Stomach (tissue), 19 donors: ENCODE data around the gene DZIP1. TPM values are rescaled to one million over a fixed set of nuclear protein-coding genes. Genes with fewer than 3 reads are reported as not detected.
"Not testable (repeated sequence)": the region's sequence is repeated elsewhere in the genome, so short reads cannot be mapped to it uniquely, and the experiment has no call there.

Experiments
- DNase-seq, 2 donors: peaks; one replicate each; pipeline versions ENCODE4 v3.0.0 to v3.0.0-alpha.2; 2013 to 2019
- H3K27ac ChIP-seq, 5 donors: fragments of 200-600 bp in 4 of 5; sonication (generic) in 4 of 5; one replicate each; pipeline ENCODE4 v1.5.1; 2013 to 2019; ENCODE audit warnings: mild to moderate bottlenecking in 1 of 5, moderate library complexity in 1 of 5
- H3K27me3 ChIP-seq, 3 donors: fragments of 200-600 bp; sonication (generic); one replicate each; pipeline ENCODE4 v1.5.1; 2017 to 2019; ENCODE audit warnings: mixed run types in 1 of 3
- H3K36me3 ChIP-seq, 4 donors: fragments of 200-600 bp; sonication (generic); 1 replicate in 3 of 4; 2 replicates in 1 of 4; pipeline ENCODE4 v1.5.1; 2016 to 2019
- H3K4me1 ChIP-seq, 4 donors: fragments of 200-600 bp; sonication (generic); one replicate each; pipeline ENCODE4 v1.5.1; 2016 to 2019
- H3K4me3 ChIP-seq, 4 donors: fragments of 200-600 bp; sonication (generic) in 3 of 4; one replicate each; pipeline ENCODE4 v1.5.1; 2016 to 2019; ENCODE audit warnings: mild to moderate bottlenecking in 1 of 4
- H3K9me3 ChIP-seq, 4 donors: fragments of 200-600 bp; sonication (generic); one replicate each; pipeline ENCODE4 v1.5.1; 2016 to 2019
- CTCF ChIP-seq, 7 experiments: fragments of 450-650 bp in 4 of 7; fragments of 200-600 bp in 3 of 7; sonication (generic) in 3 of 7; IDR thresholded peaks; one replicate each; pipeline ENCODE4 v1.5.1; 2016 to 2019; ENCODE audit warnings: antibody characterized with exemption in 7 of 7, control low read depth in 2 of 7, mild to moderate bottlenecking in 1 of 7
- EP300 ChIP-seq: sonication (generic); formaldehyde crosslinking; IDR thresholded peaks from one replicate; pipeline ENCODE4 v1.6.1; 2017; ENCODE audit warnings: antibody characterized with exemption
- POLR2A ChIP-seq, 4 donors: fragments of 450-650 bp; IDR thresholded peaks; one replicate each; pipeline ENCODE4 v1.6.1; 2016; ENCODE audit warnings: antibody characterized with exemption in 4 of 4, control low read depth in 2 of 4, mild to moderate bottlenecking in 1 of 4, moderate library complexity in 1 of 4
- POLR2AphosphoS5 ChIP-seq, 3 donors: sonication (generic); formaldehyde crosslinking; IDR thresholded peaks; one replicate each; pipeline ENCODE4 v1.6.1; 2016; ENCODE audit warnings: antibody characterized with exemption in 3 of 3
- WGBS, 5 donors: extraction: QIAGEN DNeasy Blood & Tissue Kit in 3 of 5; methylation state at CpG; one replicate each; pipeline versions ENCODE4 v1.1.5 to v1.1.7; 2013 to 2018; 5-methylcytosine and 5-hydroxymethylcytosine counted together
- intact Hi-C: fragments of 100-400 bp; cut with DNase I; formaldehyde crosslinking; loops from one replicate; pipeline ENCODE4 v1.15.1; 2023; ENCODE audit warnings: low total_unique reads
- long read RNA-seq, 10 donors: transcript quantifications; one replicate each; lab custom pipeline, GENCODE V29; 2026
- polyA plus RNA-seq, 3 donors: library from polyadenylated mRNA; stranded (reverse); fragments of 200-250 nt; gene quantifications; one replicate each; pipeline ENCODE4 v1.2.3, GENCODE V29; 2013
- total RNA-seq, 5 donors: library from RNA; depleted of rRNA; stranded (reverse); fragments of >200 nt; gene quantifications; one replicate each; pipeline versions ENCODE4 v1.1.0 to v1.2.3, GENCODE V29; 2014 to 2016
- donor health status: healthy with polysubstance abuse.
- donor health status: Bipolar disorder and iron deficiency.
- donor health status: healthy.

Gene DZIP1
- total RNA-seq (10 to 100 TPM; 12.2 to 25.2 (median 19.2) TPM), polyA plus RNA-seq (10 to 100 TPM in 2 of 3 donors, 1 to 10 TPM in 1; 4.7 to 18.2 (median 12.9) TPM)
- long read RNA-seq, donor 1, partial matches to known transcripts, result 0 of 1 reads
- long read RNA-seq, donor 1, other reads (novel, unspliced or antisense), result 0 of 1 reads
- long read RNA-seq, donor 2, partial matches to known transcripts, result 5 of 5 reads
- long read RNA-seq, donor 2, other reads (novel, unspliced or antisense), result 0 of 5 reads
- long read RNA-seq, donor 3, result 0 reads
- long read RNA-seq, donor 4, result 0 reads
- long read RNA-seq, donor 5, partial matches to known transcripts, result 20 of 22 reads
- long read RNA-seq, donor 5, other reads (novel, unspliced or antisense), result 0 of 22 reads
- long read RNA-seq, donor 6, partial matches to known transcripts, result 24 of 25 reads
- long read RNA-seq, donor 6, other reads (novel, unspliced or antisense), result 0 of 25 reads
- long read RNA-seq, donor 7, partial matches to known transcripts, result 0 of 2 reads
- long read RNA-seq, donor 7, other reads (novel, unspliced or antisense), result 0 of 2 reads
- long read RNA-seq, donor 8, result 0 reads
- long read RNA-seq, donor 9, partial matches to known transcripts, result 24 of 28 reads
- long read RNA-seq, donor 9, other reads (novel, unspliced or antisense), result 0 of 28 reads
- long read RNA-seq, donor 10, partial matches to known transcripts, result 0 of 1 reads
- long read RNA-seq, donor 10, other reads (novel, unspliced or antisense), result 0 of 1 reads

GRCh38 chr13:95644601-95645052, at the start of gene DZIP1:
Gene DZIP1, minus strand, starts transcription at chr13:95644706. Its CDS starts 2,677 bp downstream, at chr13:95642029.
- Histone ChIP-seq H3K4me1 (peaks cover 27 to 43% (median 34%) of the 10 kb centered on the region in 4 donors), H3K36me3 (no peaks in the 10 kb centered on the region), H3K27ac (peak within 1 kb of the TSS; percentile 23 to 84 (median 77)), H3K9me3 (no peaks in the 10 kb centered on the region), H3K27me3 (peaks cover 0 to 55% (median 32%) of the 10 kb centered on the region in 3 donors), H3K4me3 (peak within 1 kb of the TSS; percentile 57 to 81 (median 66))
- peak; percentile 41 to 93 for DNase-seq
- 2 to 19% (median 3%) methylated on average over 17 to 30 of the region's 30 CpGs for WGBS, 5 donors
- intact Hi-C loops, result no loop called here
- peak in 2 of 3 donors; percentile 45 to 56 for TF ChIP-seq POLR2AphosphoS5 (IDR thresholded peaks at IDR 0.05)
- no peak for TF ChIP-seq CTCF (IDR thresholded peaks at IDR 0.05)

DNA sequence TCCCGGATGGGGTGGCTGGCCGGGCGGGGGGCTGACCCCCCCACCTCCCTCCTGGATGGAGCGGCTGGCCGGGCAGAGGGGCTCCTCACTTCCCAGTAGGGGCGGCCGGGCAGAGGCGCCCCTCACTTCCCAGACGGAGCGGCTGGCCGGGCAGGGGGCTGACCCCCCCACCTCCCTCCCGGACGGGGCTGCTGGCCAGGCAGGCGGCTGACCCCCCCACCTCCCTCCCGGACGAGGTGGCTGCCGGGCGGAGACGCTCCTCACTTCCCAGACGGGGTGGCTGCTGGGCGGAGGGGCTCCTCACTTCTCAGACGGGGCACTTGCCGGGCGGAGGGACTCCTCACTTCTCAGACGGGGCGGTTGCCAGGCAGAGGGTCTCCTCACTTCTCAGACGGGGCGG, 46.5 kb upstream of the DZIP1 start:
- intact Hi-C loops, H3K9me3 ChIP-seq, DNase-seq, H3K27ac ChIP-seq, H3K36me3 ChIP-seq, H3K4me3 ChIP-seq, H3K27me3 ChIP-seq: not testable (repeated sequence)
- WGBS, 5 donors, result 94 to 98% (median 96%) methylated on average over 13 to 28 of the region's 28 CpGs; no CpG with 5 or more reads in 1 of the 5 donors
- H3K4me1 ChIP-seq, result peaks cover 0 to 13% (median 4%) of the 10 kb centered on the region in 4 donors

DNA sequence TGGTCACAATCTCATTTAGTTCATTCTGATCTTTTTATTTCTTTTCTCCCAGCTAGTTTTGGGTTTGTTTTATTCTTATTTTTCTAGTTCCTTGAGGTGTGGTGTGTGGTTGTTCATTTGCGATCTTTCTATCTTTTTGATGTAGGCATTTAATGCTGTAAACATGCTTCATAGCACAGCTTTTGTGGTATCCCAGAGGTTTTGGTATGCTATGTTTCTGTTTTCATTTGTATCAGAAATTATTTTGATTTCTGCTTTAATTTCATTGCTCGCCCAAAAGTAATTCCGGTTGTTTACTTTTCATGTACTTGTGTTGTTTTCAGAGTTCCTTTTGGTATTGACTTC, 45.0 kb upstream of the DZIP1 start:
- intact Hi-C loops, result no loop called here
- 79 to 93% (median 85%) methylated on average over 3 of the region's 3 CpGs for WGBS, 5 donors
- Histone ChIP-seq H3K4me1 (peaks cover 0 to 24% (median 10%) of the 10 kb centered on the region in 4 donors), H3K9me3 (no peaks in the 10 kb centered on the region), H3K27ac (no peak overlapping the region), H3K27me3 (no peaks in the 10 kb centered on the region), H3K36me3 (no peaks in the 10 kb centered on the region), H3K4me3 (no peak overlapping the region)
- no peak for DNase-seq
- TF ChIP-seq EP300 (no peak), POLR2A (IDR thresholded peaks at IDR 0.05) (no peak), CTCF (IDR thresholded peaks at IDR 0.05) (no peak), POLR2AphosphoS5 (IDR thresholded peaks at IDR 0.05) (no peak)

DNA sequence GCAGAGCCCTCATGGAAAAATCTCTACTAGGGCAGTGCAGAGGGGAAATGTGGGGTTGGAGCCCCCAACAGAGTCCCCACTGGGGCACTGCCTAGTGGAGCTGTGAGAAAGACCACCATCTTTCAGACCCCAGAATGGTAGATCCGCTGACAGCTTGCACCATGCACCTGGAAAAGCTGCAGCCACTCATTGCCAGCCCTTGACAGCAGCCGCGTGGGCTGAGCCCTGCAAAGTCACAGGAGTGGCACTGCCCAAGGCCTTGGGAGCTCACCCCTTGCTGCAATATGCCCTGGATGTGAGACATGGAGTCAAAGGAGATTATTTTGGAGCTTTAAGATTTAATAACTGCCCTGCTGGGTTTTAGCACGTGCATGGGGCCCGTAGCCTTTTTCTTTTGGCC, 40.5 kb upstream of the DZIP1 start:
- peaks cover 11 to 69% (median 42%) of the 10 kb centered on the region in 4 donors for H3K4me1 ChIP-seq
- H3K27me3 ChIP-seq, DNase-seq, H3K36me3 ChIP-seq, H3K27ac ChIP-seq, H3K4me3 ChIP-seq, intact Hi-C loops, H3K9me3 ChIP-seq: not testable (repeated sequence)
- 94 to 99% (median 97%) methylated on average over 5 of the region's 5 CpGs for WGBS, 5 donors

DNA sequence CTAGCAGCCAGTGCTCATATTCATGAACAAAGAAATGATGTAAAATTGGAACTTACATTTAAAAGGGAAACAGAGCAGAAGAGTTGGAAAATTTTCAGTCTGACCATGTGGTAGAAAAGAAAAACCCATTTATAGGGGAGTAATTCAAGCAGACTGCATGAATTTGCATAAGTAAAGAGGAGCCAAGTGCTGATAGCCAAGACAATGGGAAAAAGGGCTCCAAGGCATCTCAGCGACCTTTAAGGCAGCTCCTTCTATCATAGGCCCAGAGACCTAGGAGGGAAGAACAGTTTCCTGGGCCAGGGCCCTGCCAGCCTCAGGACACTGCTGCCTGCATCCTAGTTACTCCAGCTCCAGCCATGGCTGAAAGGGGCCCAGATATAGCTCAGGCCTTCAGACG, 39.9 kb upstream of the DZIP1 start:
- no peak for TF ChIP-seq POLR2AphosphoS5 (IDR thresholded peaks at IDR 0.05)
- TF ChIP-seq EP300, result no peak
- no peak for TF ChIP-seq POLR2A (IDR thresholded peaks at IDR 0.05)
- no peak for TF ChIP-seq CTCF (IDR thresholded peaks at IDR 0.05)
- DNase-seq, result no peak
- 63 to 78% (median 71%) methylated on average over 2 of the region's 2 CpGs for WGBS, 5 donors
- Histone ChIP-seq H3K4me3 (no peak overlapping the region), H3K27ac (no peak overlapping the region), H3K9me3 (no peaks in the 10 kb centered on the region), H3K4me1 (peaks cover 14 to 72% (median 46%) of the 10 kb centered on the region in 4 donors), H3K27me3 (no peaks in the 10 kb centered on the region), H3K36me3 (no peaks in the 10 kb centered on the region)
- intact Hi-C loops, result no loop called here
